Ascending aorta (tissue), 2 donors: ENCODE data around the gene ATP13A3. TPM values are rescaled to one million over a fixed set of nuclear protein-coding genes. Genes with fewer than 3 reads are reported as not detected.

Experiments
- DNase-seq, 2 donors: peaks; one replicate each; pipeline ENCODE4 v3.0.0-alpha.2; 2019; ENCODE audit warnings: low spot score in 2 of 2
- H3K27ac ChIP-seq, 2 donors: fragments of 200-600 bp; sonication (generic); one replicate each; pipeline ENCODE4 v1.5.1; 2016 to 2017; ENCODE audit warnings: mild to moderate bottlenecking in 1 of 2
- H3K27me3 ChIP-seq: fragments of 200-600 bp; sonication (generic); one replicate; pipeline ENCODE4 v1.5.1; 2017
- H3K36me3 ChIP-seq, 2 donors: fragments of 200-600 bp; sonication (generic); one replicate each; pipeline ENCODE4 v1.5.1; 2016
- H3K4me1 ChIP-seq, 2 donors: fragments of 200-600 bp; sonication (generic); one replicate each; pipeline ENCODE4 v1.5.1; 2016 to 2017; ENCODE audit warnings: mild to moderate bottlenecking in 1 of 2
- H3K4me3 ChIP-seq, 2 donors: fragments of 200-600 bp; sonication (generic); one replicate each; pipeline ENCODE4 v1.5.1; 2016 to 2017; ENCODE audit warnings: mild to moderate bottlenecking in 1 of 2
- H3K9me3 ChIP-seq, 2 donors: fragments of 200-600 bp; sonication (generic); one replicate each; pipeline ENCODE4 v1.5.1; 2016
- intact Hi-C: fragments of 100-400 bp; cut with DNase I; formaldehyde crosslinking; loops from one replicate; pipeline ENCODE4 v1.15.1; 2023
- total RNA-seq: library from RNA; depleted of rRNA; stranded (reverse); fragments of >200 nt; gene quantifications from one replicate; pipeline ENCODE4 v1.1.0, GENCODE V29; 2016
- TF ChIP-seq, protein P1 (sequence below), 3 experiments: fragments of 200-600 bp in 2 of 3; fragments of 450-650 bp in 1 of 3; sonication (generic) in 2 of 3; IDR thresholded peaks; one replicate each; pipeline ENCODE4 v1.5.1; 2016 to 2019; ENCODE audit warnings: antibody characterized with exemption in 3 of 3, mild to moderate bottlenecking in 1 of 3, moderate library complexity in 1 of 3

Gene ATP13A3
- total RNA-seq, 1 donor from 2014 or later, result 53.6 TPM

DNA sequence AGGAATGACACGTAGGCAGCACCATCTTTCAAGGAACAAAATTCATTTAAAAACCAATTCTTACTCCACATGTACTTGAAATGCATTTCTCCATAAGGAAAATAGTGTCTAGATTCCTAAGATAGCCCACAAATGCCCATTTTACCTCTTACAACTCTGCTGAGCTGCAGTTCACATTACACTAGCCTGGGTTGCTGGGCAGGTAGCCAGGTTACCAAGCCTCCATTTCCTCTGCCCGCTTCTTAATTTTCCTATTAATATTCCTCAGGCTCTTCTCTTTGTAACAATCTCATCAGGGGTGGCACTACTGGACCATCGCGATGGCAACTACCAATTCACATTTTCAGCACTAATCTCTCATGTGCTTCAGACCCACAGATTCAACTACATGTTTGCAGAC, 10.8 kb downstream of the ATP13A3 start:
- H3K9me3 ChIP-seq, result no peaks in the 10 kb centered on the region
- H3K27ac ChIP-seq, result no peak overlapping the region
- H3K4me1 ChIP-seq, result peaks cover 3 to 13% of the 10 kb centered on the region in 2 donors
- intact Hi-C loops, result no loop called here
- no peak for DNase-seq
- no peaks in the 10 kb centered on the region for H3K27me3 ChIP-seq
- H3K36me3 ChIP-seq, result no peaks in the 10 kb centered on the region
- no peak overlapping the region for H3K4me3 ChIP-seq
- TF ChIP-seq, protein P1, sequence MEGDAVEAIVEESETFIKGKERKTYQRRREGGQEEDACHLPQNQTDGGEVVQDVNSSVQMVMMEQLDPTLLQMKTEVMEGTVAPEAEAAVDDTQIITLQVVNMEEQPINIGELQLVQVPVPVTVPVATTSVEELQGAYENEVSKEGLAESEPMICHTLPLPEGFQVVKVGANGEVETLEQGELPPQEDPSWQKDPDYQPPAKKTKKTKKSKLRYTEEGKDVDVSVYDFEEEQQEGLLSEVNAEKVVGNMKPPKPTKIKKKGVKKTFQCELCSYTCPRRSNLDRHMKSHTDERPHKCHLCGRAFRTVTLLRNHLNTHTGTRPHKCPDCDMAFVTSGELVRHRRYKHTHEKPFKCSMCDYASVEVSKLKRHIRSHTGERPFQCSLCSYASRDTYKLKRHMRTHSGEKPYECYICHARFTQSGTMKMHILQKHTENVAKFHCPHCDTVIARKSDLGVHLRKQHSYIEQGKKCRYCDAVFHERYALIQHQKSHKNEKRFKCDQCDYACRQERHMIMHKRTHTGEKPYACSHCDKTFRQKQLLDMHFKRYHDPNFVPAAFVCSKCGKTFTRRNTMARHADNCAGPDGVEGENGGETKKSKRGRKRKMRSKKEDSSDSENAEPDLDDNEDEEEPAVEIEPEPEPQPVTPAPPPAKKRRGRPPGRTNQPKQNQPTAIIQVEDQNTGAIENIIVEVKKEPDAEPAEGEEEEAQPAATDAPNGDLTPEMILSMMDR (IDR thresholded peaks at IDR 0.05), result no peak

GRCh38 chr3:194475138-194475932, 11.5 kb downstream of the ATP13A3 start:
- TF ChIP-seq, protein P1 (IDR thresholded peaks at IDR 0.05), result no peak
- H3K9me3 ChIP-seq, result no peaks in the 10 kb centered on the region
- intact Hi-C loops, result no loop called here

DNA sequence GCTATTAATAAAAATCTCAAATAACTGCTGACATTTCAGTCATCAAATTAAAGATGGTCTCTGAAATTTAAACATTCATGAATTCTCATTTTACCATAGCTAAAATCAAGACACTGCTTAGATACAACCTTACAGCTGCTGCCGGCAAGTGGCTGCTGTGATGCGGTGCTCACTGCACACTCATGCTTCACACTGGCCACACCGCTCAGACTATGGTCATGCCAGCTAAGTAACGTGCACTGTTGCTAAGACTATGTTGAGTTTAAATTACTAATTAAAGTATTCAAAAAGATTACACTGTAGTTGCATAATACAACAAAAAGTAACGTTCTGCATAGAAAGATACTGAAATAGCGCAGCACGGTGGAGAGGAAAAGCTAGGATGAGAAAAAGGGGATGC, 12.1 kb downstream of the ATP13A3 start:
- intact Hi-C loops, result no loop called here
- Histone ChIP-seq H3K9me3 (no peaks in the 10 kb centered on the region), H3K4me3 (no peak overlapping the region), H3K27ac (no peak overlapping the region), H3K4me1 (peaks cover 0 to 8% of the 10 kb centered on the region in 2 donors), H3K36me3 (no peaks in the 10 kb centered on the region), H3K27me3 (no peaks in the 10 kb centered on the region)
- TF ChIP-seq, protein P1 (IDR thresholded peaks at IDR 0.05), result no peak
- DNase-seq, result no peak

More at GRCh38 chr3:194475138-194475932, 11.5 kb downstream of the ATP13A3 start:
- H3K4me1 ChIP-seq, result peaks cover 0 to 9% of the 10 kb centered on the region in 2 donors
- H3K36me3 ChIP-seq, result no peaks in the 10 kb centered on the region
- no peaks in the 10 kb centered on the region for H3K27me3 ChIP-seq
- H3K4me3 ChIP-seq, result no peak overlapping the region
- peak overlapping the region in 1 of 2 donors; percentile 9 for H3K27ac ChIP-seq
- DNase-seq, result no peak

- TF ChIP-seq, protein P1 (IDR thresholded peaks at IDR 0.05), result peak; percentile 89 to 97 (median 96)
- H3K36me3 ChIP-seq, result no peaks in the 10 kb centered on the region
- intact Hi-C loops, result loop anchor here (1.0 kb wide), 2 partner anchors 100 to 122 kb away; no protein-coding TSS in a partner anchor
- no peaks in the 10 kb centered on the region for H3K27me3 ChIP-seq
- peaks cover 0 to 11% of the 10 kb centered on the region in 2 donors for H3K4me1 ChIP-seq
- peak overlapping the region in 1 of 2 donors; percentile 43 for H3K27ac ChIP-seq
- no peak overlapping the region for H3K4me3 ChIP-seq
- H3K9me3 ChIP-seq, result no peaks in the 10 kb centered on the region
- no peak for DNase-seq
Observed at GRCh38 chr3:194472290-194472920, 14.4 kb downstream of the ATP13A3 start.

GRCh38 chr3:194471863-194472262, 14.9 kb downstream of the ATP13A3 start:
- Histone ChIP-seq H3K4me3 (no peak overlapping the region), H3K27ac (peak overlapping the region in 1 of 2 donors; percentile 43), H3K4me1 (peaks cover 0 to 11% of the 10 kb centered on the region in 2 donors), H3K36me3 (no peaks in the 10 kb centered on the region), H3K9me3 (no peaks in the 10 kb centered on the region), H3K27me3 (no peaks in the 10 kb centered on the region)
- DNase-seq, result no peak
- intact Hi-C loops, result loop anchor here (1.0 kb wide), 2 partner anchors 100 to 122 kb away; no protein-coding TSS in a partner anchor
- TF ChIP-seq, protein P1 (IDR thresholded peaks at IDR 0.05), result no peak
